Measurements from ENCODE around the gene ALKBH4.
"Not testable (repeated sequence)": the region's sequence is repeated elsewhere in the genome, so short reads cannot be mapped to it uniquely, and the experiment has no call there.

The ALKBH4 gene

DNA sequence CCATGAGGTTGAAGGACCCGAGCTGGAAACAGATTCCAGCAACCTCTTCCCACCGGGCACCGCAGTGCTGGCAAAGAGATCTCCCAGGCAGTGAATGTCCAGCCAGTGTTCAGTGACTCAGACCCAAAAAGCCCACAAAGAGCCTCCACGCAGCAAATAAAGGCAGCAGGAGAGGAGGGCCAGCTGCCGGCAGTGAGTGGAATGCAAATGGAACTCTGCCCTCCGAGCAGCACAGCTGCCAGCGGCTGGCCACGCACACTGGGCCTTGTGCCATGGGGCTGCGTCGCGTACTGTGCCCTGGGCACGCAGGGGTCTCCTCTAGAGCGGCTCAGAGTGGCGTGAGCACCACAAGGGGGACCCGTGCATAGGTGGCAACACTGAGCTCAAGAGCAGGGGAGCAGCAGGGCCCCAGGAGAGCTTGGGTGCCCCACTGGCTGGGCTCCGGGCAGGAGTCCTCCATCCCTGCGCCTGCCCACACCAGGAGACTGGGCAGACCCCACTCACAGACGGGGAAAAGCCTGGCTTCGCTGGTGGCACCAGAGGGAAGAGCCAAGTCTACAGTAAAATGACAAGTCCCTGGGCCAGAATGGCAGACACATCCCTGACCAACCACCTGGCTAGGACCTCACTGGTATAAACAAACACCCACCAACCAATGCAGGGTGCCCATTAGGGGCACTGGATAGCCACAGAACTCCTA is 10.2 kb upstream of the ALKBH4 start:
- DNase-seq: not testable (repeated sequence)

DNA sequence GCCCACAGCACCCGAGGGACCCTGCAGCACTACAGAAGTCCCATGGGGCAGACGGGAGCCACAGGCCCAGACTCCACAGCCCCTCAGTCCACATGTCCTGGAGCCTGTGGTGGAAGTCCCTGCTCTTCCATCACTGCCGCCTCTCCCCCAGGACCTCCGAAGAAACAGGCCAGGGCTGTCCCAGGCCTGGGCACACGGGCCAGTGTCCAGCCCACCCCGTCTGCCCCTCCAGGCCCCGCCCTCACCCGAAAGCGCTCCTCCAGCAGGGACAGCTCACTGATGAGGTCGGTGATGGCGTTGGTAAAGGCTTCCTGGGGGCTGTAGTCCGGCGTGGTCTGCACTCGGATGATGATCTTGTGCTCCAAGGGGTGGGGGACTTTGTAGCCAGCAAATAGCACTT is 9.5 kb upstream of the ALKBH4 start:
- not testable (repeated sequence) for DNase-seq

DNA sequence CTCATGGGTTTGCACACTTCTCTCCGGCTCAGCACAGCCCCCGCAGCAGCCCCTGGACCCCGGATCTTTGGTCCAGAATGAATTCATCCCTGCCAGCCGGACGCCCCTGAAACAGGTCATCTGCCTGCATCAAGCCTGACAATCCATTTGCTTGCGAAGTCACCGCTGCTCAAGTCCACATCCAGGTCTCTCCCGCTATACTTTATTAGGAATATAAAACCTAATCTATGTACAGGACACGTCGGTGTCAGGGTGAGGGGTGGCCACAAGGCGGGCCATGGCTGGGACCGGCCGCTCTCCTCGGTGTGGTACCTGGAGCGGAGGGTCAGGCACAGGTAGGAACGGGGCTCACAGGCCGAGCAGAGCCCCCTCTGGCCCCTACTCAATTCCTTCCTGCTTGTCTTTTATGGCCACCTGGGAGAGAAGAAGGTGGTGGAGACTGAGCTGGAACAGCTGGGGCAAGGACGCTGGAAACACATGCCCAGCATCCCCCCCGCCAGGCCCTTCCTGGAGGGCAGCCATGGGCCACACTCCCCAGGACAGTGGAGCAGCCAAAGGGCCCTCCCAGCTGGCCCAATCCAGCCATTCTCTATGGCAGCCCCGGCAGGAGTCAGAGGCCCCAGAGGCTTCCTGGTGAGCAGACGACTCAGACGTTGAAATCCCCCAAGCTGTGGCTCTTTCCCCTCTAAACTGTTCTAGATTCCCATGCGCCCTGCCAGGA is 8.8 kb upstream of the ALKBH4 start:
- no peak for DNase-seq

DNA sequence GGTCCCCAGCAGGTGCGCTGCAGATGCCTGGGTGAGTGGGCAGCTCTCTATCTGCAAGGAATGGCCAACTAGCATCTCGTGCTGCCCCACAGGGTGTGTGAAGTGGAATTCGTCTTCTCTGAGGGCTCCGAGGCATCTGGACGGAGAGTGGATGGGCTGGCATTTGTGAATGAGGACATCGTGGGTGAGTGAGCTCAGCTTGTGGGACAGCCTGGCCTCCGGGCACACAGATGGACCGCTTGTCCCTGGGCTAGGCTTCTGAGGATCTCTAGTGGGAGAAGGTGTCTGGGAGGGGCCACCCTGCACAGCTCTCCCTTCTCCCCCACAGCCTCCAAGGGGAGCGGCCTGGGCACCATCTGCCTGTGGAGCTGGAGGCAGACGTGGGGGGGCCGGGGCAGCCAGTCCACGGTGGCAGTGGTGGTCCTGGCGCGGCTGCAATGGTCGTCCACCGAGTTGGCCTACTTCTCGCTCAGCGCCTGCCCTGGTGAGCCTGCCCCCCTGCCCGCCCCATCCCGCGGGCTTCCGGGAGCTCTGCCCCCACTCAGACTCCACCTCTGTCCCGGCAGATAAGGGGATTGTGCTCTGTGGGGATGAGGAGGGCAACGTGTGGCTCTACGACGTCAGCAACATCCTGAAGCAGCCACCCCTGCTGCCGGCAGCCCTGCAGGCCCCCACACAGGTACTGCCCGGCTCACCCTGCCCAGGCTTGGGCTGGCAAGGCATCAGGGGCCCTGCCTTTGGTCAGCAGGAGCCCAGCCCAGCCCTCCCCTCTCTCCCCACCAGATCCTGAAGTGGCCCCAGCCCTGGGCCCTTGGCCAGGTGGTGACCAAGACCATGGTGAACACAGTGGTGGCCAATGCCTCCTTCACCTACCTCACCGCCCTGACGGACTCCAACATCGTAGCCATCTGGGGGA is 7.7 kb upstream of the ALKBH4 start:
- DNase-seq: no peak

DNA sequence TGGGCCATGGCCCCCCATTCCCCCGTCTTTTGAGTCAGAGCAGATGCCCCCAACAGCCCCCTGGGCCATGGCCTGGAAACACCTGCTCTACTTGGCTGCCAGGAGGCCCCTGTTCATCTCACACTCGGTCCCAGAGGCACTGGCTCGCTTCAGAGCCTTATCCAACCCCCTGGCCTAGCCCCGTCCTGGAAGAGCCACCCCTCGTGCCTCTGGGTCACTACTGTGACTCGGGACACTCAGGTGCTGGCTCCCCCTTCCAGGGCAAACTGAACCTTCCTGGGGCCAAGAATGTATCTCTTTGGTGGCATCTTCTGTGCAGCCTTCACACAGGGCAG is 7.1 kb upstream of the ALKBH4 start:
- DNase-seq: no peak

DNA sequence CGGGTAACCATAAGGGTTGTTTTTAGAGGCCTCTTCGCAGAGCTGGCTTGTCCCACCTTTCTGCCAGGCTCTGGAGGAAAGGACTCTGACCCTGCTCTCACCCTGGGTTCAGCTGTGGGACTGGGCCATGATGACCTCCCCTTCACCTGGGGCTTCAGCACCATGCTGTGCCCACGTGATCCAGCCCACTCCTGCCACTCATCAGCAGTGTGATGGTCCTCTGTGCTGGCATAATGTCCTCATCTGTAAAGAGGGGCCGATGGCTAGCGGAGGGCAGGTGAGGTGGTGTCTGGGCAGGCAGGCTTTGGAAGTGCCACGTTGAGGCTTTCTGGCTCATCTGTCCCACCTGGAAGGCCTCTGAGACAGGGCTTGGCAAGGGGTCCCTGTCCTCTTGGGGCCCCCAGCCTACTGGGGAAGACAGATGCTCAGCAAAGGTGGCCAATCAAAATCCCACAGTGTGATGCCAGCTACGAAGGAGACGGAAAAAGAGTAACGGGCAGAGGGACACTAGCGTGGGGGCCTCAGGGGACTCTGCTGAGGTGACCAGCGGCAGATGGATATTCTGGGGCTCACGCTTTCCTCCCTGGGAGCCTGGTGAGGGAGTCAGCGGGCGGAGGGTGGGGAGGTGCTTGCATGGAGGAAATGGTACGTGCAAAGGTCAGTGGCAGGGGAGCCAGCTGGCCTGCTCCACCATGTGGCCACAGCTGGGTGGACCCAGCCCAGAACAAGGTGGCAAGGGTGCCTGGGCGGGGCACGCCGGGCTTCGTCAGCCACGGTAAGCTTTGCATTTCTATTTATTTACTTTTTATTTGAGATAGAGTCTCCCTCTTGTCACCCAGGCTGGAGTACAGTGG is 5.5 kb upstream of the ALKBH4 start:
- DNase-seq: no peak

DNA sequence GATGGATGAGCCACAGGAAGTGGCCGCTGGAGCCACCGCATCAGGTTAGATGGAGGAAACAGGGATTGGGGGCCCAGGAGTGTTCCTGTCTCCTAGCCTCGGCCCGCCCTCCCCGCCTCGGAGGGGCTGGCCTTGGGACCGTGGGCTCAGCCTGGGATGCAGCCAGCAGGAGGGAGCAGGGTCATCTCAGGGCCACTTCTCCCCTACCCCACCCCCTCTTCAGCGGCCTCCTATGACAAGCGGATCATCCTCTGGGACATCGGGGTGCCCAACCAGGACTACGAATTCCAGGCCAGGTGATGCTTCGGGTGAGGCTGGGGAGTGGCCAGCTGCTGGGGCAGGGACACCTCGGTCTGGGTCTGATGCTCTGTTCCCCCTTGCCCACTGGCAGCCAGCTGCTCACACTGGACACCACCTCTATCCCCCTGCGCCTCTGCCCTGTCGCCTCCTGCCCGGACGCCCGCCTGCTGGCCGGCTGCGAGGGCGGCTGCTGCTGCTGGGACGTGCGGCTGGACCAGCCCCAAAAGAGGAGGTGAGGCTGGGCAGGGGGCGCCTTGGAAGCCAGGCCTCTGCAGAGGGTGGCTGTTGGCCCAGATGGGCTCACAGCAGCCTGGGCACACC is 4.8 kb upstream of the ALKBH4 start:
- no peak for DNase-seq

DNA sequence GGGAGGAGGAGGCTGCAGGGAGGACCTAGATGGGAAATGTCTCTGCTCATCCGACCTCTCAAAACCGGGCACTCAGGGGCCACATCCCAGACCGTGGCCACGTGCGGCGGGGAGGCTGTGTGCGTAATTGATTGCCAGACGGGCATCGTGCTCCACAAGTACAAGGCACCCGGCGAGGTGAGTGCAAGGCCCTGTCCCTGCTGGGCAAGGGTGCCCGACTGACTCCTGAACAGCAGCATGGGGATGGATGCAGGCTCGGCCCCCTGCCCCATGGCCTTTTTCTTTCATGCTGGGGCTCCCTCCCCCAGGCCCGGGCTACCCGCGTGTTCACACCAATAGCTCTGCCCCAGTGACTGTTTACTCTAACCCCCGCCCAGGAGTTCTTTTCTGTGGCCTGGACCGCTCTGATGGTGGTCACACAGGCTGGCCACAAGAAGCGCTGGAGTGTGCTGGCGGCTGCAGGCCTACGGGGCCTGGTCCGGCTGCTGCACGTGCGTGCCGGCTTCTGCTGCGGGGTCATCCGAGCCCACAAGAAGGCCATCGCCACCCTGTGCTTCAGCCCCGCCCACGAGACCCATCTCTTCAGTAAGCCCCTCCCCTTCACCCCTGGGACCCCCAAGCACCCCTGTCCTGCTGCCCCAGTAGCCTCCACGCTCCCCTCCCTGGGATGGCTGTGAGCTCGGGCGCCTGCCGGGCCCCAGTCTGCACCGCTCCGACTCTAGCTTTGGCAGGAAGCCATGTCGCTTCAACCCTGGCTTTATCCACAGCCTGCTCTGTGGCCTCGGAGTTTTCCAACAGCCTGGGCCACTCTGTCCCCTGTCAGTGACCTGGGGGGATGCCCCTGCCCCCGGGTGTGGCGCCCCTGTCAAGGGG is 4.1 kb upstream of the ALKBH4 start:
- DNase-seq: no peak

DNA sequence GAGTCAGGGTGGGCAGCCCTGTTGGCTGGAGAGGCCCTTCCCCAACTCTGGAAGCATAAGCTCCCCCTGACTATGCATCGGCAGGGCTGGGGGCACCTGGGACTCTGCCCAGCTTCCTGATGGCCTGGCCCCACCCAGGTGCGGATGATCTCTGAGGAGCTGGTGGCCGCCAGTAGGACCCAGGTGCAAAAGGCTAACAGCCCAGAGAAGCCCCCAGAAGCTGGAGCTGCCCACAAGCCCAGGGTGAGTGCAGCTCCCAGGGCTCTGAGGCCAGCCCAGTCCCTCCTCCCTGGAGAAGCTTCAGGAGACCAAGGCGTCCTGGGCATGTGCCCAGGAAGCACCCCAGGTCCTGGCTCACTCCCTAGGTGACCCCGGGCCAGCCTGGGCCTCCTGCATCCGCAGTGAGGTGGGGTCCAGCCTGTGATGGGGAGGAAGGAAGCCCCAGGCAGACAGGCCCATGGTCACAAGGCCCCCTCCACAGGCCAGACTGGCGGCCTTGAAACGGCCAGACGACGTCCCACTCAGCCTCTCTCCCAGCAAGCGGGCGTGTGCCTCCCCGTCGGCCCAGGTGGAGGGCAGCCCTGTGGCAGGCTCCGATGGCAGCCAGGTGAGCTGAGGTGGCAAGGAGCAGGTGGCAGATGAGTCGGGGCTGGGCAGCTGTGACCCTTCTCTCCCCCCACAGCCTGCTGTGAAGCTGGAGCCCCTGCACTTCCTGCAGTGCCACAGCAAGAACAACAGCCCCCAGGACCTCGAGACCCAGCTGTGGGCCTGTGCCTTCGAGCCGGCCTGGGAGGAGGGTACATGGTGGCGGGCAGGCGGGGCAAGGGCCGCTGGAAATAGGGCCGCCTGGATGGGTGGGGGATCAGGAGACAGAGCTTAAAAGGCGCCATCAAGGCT is 3.2 kb upstream of the ALKBH4 start:
- DNase-seq: no peak

DNA sequence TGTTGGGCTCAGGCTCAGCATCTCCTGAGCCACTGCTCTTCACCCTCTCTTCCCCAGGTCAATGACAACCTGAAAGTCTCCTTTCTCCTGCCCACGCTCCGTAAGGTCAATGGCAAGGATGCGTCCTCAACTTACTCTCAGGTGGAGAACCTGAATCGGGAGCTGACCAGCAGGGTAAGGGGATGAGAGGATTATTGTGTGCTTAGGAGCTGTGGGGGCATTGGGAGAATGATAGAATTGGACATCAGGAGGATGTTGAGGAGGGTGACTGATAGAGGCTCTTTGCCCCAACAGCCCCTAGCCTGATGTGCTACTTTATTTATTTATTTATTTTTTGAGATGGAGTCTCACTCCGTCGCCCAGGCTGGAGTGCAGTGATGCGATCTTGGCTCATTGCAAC is 1.4 kb upstream of the ALKBH4 start:
- no peak for DNase-seq

DNA sequence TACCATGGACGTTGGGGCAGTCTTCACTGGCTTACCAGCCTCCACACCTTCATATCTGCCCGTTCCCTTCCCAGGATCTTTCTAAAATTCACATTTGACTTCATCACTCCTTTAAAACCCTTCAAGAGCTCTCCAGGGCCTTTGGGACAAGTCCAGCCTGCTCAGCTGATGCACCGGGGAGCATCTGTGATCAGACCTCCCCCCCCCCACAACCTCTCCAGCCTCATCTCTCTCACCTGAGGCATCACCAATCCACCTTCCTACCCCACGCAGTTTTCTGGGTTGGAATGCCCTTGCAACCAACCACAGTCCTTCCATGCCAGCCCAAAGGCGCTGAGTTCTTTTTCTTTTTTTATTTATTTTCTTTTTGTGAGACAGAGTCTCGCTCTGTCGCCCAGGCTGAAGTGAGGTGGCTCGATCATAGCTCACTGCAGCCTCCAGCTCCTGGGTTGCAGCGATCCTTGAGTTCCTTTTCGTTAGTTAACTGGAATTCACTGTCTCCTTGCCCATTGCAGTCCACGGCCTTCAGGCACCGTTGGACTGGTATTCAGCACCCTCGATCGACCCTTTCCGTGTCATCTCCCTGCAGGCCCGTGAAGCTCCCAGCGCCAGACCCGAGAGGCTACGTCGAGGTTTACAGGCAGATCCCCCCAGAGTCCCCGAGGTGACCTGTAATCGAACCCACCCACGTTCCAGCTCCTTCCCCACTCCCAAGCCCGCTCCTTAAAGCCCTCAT is 654 bp downstream of the ALKBH4 start:
- DNase-seq: no peak

DNA sequence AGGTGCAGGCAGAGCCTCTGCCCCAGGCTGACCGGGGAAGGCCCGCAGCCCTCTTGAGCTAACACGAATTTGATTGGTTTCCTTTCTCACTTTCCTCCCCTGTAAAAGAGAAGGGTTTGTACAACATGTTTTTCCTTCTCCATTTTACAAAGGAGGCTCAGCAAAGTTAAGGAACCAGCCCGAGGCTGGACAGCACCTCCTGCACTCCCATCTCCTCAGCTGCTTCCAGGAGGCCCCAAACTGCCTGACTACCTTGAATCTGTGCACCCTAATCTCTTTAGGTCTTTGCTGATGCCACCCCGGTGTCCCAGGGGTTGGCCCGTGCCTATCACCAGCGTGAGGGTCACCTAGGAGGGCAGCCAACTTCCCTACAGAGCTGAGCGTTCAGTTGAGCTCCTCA is 4.2 kb downstream of the ALKBH4 start:
- no peak for DNase-seq

DNA sequence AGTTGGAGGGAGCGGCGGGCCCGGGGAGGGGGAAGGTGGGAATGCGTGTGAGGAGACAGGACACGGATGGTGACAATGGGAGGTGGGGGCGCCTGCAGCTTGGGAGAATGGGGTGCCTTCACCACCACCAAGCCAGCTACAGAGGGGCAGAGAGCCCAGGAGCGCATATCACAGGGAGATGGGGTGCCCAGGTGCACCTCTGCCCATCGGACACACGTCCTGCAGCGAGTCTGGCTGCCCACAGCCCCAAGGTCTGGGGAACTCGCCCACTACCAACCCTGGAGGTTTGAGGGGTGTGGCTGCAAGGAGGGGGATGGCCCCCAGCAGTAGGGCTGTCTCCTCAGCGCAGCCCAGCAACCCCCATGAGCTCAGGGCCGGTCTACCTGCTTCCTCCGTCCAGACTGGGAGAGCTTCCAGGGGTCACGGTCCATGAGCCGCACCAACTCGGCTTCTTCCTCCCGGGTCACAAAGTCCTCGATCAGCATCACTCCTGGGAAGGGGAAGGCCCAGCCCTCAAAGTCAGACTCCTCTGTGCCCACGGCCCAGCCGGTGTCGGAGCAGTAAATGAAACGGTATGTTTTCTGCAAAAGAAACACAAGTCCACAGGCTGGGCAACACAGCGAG is 5.3 kb downstream of the ALKBH4 start:
- no peak for DNase-seq

DNA sequence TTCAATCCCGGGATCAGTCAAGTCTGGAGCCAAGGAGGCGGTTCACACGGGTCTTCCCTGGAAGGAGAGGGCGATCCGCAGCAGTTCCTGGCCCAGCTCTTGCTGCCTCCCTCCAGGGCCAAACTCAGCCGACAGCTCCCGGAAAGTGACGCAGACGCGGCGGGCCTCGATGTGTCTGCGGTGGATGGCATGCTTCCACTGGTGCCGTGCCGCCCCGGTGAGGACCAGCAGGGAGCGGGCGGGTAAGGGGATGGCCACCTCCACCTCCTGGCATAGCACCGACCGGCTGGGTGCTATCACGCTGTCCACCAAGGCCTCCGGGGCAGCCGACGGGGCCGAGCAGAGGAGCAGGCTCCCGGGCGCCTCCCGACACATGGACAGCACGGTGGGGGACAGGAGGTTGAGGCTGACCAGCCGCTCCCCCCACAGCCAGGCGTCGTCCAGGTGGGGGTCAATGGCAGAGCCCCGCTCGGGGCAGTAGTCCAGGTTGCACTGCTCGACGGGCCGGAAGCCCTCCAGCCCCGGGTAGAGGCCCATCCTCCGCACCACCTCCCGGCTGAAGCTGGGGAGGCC is 7.2 kb downstream of the ALKBH4 start:
- no peak for DNase-seq

DNA sequence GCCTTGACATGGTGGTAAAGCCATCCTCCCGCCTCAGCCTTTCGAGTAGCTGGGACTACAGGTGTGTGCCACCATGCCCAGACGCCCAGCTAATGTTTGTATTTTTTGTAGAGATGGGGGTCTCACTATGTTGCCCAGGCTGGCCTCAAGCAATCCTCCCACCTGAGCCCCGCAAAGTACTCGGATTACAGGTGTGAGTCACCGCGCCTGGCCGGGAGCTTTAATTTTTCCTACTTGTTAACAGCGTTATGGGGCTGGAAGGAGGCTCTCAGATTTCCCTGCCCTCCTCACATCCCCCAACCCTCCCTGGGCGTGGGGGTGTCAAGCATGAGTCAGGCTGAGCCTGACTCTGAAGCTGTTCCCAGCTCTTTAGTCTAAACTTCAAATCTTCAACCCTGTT is 8.3 kb downstream of the ALKBH4 start:
- DNase-seq: no peak

DNA sequence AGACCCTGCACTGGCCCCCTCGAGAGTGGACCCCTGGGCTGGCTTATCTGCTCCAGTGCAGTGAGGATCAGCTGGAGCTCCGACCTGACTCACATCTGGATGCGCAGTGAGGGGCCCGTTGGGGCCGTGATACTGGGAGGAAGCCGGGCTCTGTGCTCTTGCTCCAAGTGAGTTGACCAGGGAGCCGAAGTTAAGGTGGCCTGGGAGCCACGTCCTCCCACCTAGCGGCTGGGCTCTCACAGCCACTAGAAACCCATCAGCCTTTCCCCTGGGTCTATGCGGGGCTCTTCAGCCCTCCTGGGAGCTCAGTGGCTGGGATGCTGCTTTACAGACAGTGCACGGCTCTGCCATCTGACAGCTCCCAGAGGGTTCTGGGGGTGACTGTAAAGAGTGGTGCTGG is 9.1 kb downstream of the ALKBH4 start:
- no peak for DNase-seq

DNA sequence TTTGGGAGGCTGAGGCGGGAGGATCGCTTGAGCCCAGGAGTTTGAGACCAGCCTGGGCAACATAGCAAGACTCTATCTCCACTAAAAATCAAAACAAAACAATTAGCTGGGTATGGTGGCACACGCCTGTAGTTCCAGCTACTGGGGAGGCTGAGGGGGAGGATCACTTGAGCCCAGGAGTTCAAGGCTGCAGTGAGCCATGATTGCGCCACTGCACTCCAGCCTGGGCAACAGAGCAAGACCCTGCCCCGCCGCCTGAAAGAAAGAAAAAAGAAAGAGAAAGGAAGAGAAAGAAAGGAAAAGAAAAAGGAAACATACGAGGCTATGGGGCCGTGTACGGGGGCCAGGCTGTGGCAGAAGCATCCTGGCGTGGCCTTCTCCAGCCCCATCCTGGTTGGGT is 9.7 kb downstream of the ALKBH4 start:
- DNase-seq: not testable (repeated sequence)

DNA sequence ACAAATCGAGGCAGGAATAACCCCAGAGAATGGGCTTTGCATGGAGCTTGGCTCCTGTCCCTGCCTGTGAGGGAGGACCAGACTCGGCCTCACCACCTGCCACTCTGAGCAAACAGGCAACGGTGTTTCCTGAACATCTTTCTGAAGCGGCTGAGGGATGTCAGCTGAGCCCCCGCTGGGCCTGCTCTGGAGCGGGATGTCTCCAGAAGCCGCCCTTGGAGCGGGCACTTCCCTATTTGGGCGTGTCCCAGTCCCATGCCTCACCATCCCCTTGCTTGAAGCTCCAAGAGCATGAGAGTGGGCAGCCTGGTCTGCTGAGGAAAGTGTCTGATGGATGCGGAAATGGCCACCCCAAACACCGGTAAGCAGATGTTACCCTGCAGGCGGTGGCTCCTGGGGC is 10.2 kb downstream of the ALKBH4 start:
- no peak for DNase-seq

DNA sequence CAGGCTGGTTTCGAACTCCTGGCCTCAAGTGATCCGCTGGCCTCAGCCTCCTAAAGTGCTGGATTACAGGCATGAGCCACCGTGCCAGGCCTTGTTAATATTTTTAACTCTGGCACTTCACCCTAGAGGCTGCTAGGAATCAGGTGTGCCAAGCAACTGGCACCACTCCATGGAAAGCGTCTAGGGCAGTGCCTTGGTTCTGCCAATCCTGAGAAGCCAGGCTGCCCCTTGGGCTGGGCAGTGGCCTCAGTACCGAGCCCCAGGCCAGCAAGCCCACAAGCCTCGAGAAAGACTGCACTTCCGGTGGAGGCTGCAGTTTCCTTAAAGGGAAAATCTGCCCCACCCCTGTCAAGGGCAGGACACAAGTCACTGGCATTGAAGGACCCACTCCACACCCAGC is 11.3 kb downstream of the ALKBH4 start:
- DNase-seq: no peak
